Spleen (tissue), 7 donors: ENCODE data around the gene SIK3.
"Not testable (repeated sequence)": the region's sequence is repeated elsewhere in the genome, so short reads cannot be mapped to it uniquely, and the experiment has no call there.

Source experiments
- CTCF ChIP-seq, 11 experiments: fragments of 200-600 bp in 7 of 11; fragments of 450-650 bp in 4 of 11; sonication (generic) in 4 of 11; IDR thresholded peaks in 8 of 11; conservative IDR thresholded peaks in 3 of 11; 1 replicate in 7 of 11; 2 replicates in 4 of 11; pipeline versions ENCODE4 v1.4.0 to v1.8.0; 2016 to 2021; ENCODE audit warnings: antibody characterized with exemption in 11 of 11, inconsistent platforms in 4 of 11, mild to moderate bottlenecking in 1 of 11
- POLR2A ChIP-seq, 3 donors: fragments of 450-650 bp; IDR thresholded peaks; one replicate each; pipeline ENCODE4 v1.5.1; 2017; ENCODE audit warnings: antibody characterized with exemption in 3 of 3, mild to moderate bottlenecking in 1 of 3
- POLR2AphosphoS5 ChIP-seq, 3 donors: sonication (generic); formaldehyde crosslinking; IDR thresholded peaks; one replicate each; pipeline ENCODE4 v1.5.1; 2017; ENCODE audit warnings: antibody characterized with exemption in 3 of 3
- donor health status: DM: no; HTN: no; CAD: no; lungs with moderate emphysema.
- donor health status: DM: no; HTN: no; CAD: no.
- donor health status: DM: no; HTN: no; CAD: no.

DNA sequence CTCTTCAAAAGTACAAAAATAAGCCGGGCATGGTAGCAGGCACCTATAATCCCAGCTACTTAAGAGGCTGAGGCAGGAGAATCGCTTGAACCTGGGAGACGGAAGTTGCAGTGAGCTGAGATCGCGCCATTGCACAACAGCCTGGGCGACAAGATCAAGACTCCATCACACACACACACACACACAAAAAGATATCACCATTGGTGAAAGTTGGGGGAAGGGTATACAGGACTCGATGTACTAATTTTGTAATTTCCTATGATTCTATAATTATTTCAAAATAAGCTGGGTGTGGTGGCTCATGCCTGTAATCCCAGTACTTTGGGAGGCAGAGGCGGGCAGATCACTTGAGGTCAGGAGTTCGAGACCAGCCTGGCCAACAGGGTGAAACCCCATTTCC is 48.1 kb downstream of the SIK3 start:
- not testable (repeated sequence) for TF ChIP-seq POLR2A (IDR thresholded peaks at IDR 0.05); CTCF (IDR thresholded peaks at IDR 0.05 in 8 of 11, conservative IDR thresholded peaks at IDR 0.05 in 3 of 11); POLR2AphosphoS5 (IDR thresholded peaks at IDR 0.05)
